OCI-LY3 (cell line): ENCODE data around the gene DFFB.

ENCODE experiments used
- H2AFZ ChIP-seq: fragments of 200-600, 300-600 bp; shearing (Covaris generic); 2 replicates; pipeline ENCODE4 v1.6.0; 2014; ENCODE audit warnings: antibody characterized with exemption, low read depth, low read length
- H3K27ac ChIP-seq: fragments of 200-600, 300-600 bp; sonication (generic); 2 replicates; pipeline ENCODE4 v1.5.1; 2014; ENCODE audit warnings: mild to moderate bottlenecking, low read length, moderate library complexity, mixed read lengths
- H3K27me3 ChIP-seq: fragments of 200-600, 300-600 bp; sonication (generic); 2 replicates; pipeline ENCODE4 v1.6.1; 2014; ENCODE audit warnings: low read depth, low read length, mixed read lengths
- H3K36me3 ChIP-seq: fragments of 200-600, 300-600 bp; sonication (generic); replicated peaks from 2 replicates; pipeline ENCODE3; 2014; ENCODE audit warnings: low read depth, low read length, mixed read lengths
- H3K4me1 ChIP-seq: fragments of 300-600, 200-600 bp; sonication (generic); 2 replicates; pipeline ENCODE4 v1.6.1; 2014; ENCODE audit warnings: low read length, mixed read lengths
- H3K4me2 ChIP-seq: fragments of 200-600, 300-600 bp; sonication (generic); 2 replicates; pipeline ENCODE4 v1.6.1; 2014; ENCODE audit warnings: low read length, mixed read lengths
- H3K4me3 ChIP-seq: fragments of 300-600, 200-600 bp; sonication (generic); 2 replicates; pipeline ENCODE4 v1.5.1; 2014; ENCODE audit warnings: antibody characterized with exemption, mild to moderate bottlenecking, low read length, moderate library complexity
- H3K79me2 ChIP-seq: fragments of 300-600, 200-600 bp; shearing (Covaris generic); 2 replicates; pipeline ENCODE4 v1.6.1; 2014; ENCODE audit warnings: mild to moderate bottlenecking, low read length, mixed read lengths
- H3K9ac ChIP-seq: fragments of 300-600, 200-600 bp; shearing (Covaris generic); 2 replicates; pipeline ENCODE4 v1.6.0; 2014; ENCODE audit warnings: mild to moderate bottlenecking, low read length, moderate library complexity
- H3K9me3 ChIP-seq: fragments of 200-600, 300-600 bp; shearing (Covaris generic); 2 replicates; pipeline ENCODE4 v1.6.1; 2014; ENCODE audit warnings: low read length, mixed read lengths; ENCODE audit not compliant: insufficient read depth
- H4K20me1 ChIP-seq: fragments of 200-600, 300-600 bp; sonication (generic); 2 replicates; pipeline ENCODE4 v1.6.1; 2016; ENCODE audit warnings: low read length, mixed read lengths; ENCODE audit not compliant: insufficient read depth
- CTCF ChIP-seq: fragments of 200-600, 300-600 bp; sonication (generic); IDR thresholded peaks from 2 replicates; pipeline ENCODE4 v1.5.1; 2014; ENCODE audit warnings: antibody characterized with exemption, low read length, low read depth
- EZH2phosphoT487 ChIP-seq: fragments of 200-600 bp; shearing (Covaris generic); IDR thresholded peaks from 2 replicates; pipeline ENCODE4 v1.6.1; 2018; ENCODE audit warnings: antibody characterized with exemption, mixed run types, low read depth

The DFFB gene

DNA sequence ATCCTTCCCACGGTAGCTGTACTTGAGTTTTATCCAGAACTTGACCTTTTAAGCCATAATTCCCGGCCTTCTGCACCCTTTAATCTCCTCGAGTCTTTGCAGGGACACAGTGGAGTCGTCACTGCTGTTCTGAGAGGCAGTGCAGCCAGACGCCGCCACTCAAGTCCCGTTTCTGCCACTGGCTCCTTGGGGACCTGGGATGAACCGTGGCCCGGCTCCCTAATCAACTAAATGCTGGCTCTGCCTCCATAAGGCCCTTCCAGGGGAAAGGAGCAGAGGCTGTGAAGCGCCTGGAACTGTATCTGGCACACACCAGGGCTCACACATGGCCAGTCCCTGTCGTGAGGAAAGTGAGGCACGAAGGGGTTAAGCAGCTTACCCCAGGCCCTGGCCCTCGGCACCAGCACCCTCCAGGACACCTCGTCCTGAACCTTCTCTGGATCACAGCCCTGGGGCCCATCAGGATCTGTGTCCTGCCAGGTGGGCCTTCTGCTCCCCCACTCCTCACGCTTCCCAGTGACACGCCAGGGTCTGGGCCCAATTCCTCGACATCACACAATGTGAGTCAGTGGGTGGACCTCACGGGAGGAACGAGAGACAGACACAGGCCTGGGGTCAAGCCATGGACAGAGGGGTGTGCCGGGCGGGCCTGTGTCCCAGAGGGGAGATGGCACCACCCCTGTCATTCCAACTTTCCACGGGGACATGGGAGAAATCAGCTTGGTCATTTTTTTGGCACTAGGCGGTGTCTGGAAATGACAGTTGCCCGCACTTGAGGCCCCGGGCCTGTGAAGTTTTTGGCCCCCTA is 66.3 kb downstream of the DFFB start:
- Histone ChIP-seq H3K4me1 (peaks cover 14% of the 10 kb centered on the region), H3K79me2 (no peaks in the 10 kb centered on the region), H2AFZ (no peak overlapping the region), H4K20me1 (no peaks in the 10 kb centered on the region), H3K27ac (no peak overlapping the region), H3K4me3 (no peak overlapping the region), H3K9ac (no peak overlapping the region), H3K36me3 (no peaks in the 10 kb centered on the region), H3K27me3 (no peaks in the 10 kb centered on the region), H3K4me2 (no peak overlapping the region), H3K9me3 (no peaks in the 10 kb centered on the region)
- TF ChIP-seq CTCF (no peak), EZH2phosphoT487 (no peak)

DNA sequence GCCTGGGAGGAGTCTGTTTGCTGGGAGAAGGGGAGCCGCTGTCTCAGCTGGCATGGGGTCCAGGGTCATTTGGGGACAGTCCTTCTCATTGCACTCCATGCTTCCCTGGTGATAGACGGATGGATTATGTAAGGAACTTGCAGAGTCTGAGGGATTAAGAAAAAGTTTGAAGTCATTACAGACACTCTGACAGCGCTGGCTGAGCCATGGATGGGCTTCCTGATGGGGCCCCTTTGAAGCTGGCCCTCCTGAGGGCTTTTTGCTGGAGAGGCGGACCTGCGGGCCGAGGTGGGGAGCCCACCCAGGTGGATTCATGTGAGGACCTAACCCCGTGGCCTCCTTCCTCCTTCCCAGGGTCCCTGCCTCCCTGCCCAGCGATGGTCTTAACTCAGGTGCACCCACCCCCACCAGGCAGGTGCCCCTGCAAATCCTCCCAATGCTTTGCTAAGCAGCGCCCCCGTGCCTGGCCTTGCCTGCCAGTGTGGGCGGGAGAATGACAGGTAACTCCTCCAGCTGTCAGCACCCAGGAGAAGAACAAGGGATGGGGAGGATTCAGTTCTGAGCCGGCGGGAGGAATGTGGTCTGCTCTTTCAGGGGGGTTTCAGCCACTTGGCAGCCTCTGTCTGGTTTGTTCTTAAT is 67.0 kb downstream of the DFFB start:
- no peaks in the 10 kb centered on the region for H4K20me1 ChIP-seq
- no peak overlapping the region for H3K9ac ChIP-seq
- no peak overlapping the region for H3K4me3 ChIP-seq
- H3K27me3 ChIP-seq, result no peaks in the 10 kb centered on the region
- H2AFZ ChIP-seq, result no peak overlapping the region
- no peaks in the 10 kb centered on the region for H3K79me2 ChIP-seq
- no peak overlapping the region for H3K4me2 ChIP-seq
- peaks cover 14% of the 10 kb centered on the region for H3K4me1 ChIP-seq
- H3K27ac ChIP-seq, result no peak overlapping the region
- no peaks in the 10 kb centered on the region for H3K9me3 ChIP-seq
- no peaks in the 10 kb centered on the region for H3K36me3 ChIP-seq
- TF ChIP-seq EZH2phosphoT487, result no peak
- no peak for TF ChIP-seq CTCF

DNA sequence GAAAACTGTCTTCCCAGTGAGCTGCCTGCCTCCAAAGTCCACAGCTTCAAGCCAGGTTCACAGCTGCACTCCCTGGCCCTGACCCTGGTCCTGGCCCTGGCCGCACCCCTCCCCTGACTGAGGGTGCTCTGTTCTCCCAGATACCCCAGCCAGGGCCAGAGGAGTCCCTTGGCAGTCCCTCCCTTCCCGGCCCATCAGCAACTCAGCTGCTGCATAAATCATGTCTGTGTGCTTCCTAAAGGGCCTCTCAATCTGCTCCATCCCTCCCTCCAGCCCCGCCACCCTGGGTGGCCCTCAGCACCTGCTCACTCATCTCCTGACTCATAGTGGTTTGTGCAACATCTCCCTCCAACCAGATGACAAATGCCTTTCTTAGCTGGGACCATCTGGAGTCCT is 67.5 kb downstream of the DFFB start:
- Histone ChIP-seq H3K36me3 (no peaks in the 10 kb centered on the region), H3K9ac (no peak overlapping the region), H3K9me3 (no peaks in the 10 kb centered on the region)

More for the DNA sequence above, 67.5 kb downstream of the DFFB start:
- Histone ChIP-seq H4K20me1 (no peaks in the 10 kb centered on the region), H3K27ac (no peak overlapping the region), H3K79me2 (no peaks in the 10 kb centered on the region), H3K4me2 (no peak overlapping the region), H3K4me3 (no peak overlapping the region), H3K27me3 (no peaks in the 10 kb centered on the region), H2AFZ (no peak overlapping the region), H3K4me1 (peaks cover 14% of the 10 kb centered on the region)
- TF ChIP-seq EZH2phosphoT487, result no peak
- no peak for TF ChIP-seq CTCF
